ENCODE results near the gene KRTAP4-11. TPM values are rescaled to one million over a fixed set of nuclear protein-coding genes. Genes with fewer than 3 reads are reported as not detected.

The KRTAP4-11 gene
- total RNA-seq, 1 experiment from 2014 or later, result not detected

DNA sequence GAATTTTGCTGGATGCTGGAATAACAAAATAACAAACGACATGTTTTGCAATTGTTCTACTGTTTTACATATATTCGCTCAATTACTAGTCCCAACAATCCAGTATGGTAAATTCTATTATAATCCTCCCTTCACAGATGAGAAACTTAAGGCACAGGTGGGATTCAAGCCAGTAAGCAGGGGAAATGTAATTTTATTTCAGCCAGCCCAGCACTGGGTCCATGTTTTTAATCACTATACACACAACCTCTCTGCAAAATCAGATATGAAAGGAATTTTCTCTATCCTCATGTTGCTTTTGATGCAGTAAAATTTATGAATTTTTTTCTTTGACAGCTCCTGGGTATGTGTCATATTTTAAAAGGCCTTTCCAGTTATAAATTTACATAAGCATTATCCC lies 27.1 kb upstream of the KRTAP4-11 start (continued):
- TF ChIP-seq CREM (CRISPR knock-in tag; IDR thresholded peaks at IDR 0.05) (no peak), KAT7 (CRISPR knock-in tag; IDR thresholded peaks at IDR 0.05; ENCODE audit: borderline replicate concordance) (no peak), TEAD1 (CRISPR knock-in tag; IDR thresholded peaks at IDR 0.05) (no peak), SMAD4 (CRISPR knock-in tag; IDR thresholded peaks at IDR 0.05) (no peak), EMX1 (CRISPR knock-in tag; IDR thresholded peaks at IDR 0.05) (no peak), ZNF396 (CRISPR knock-in tag; IDR thresholded peaks at IDR 0.05; ENCODE audit: borderline replicate concordance) (no peak), ESRRA (CRISPR knock-in tag; IDR thresholded peaks at IDR 0.05; ENCODE audit: borderline replicate concordance) (no peak), ELF4 (CRISPR knock-in tag; IDR thresholded peaks at IDR 0.05; ENCODE audit: low read depth) (no peak), FOXK1 (CRISPR knock-in tag; IDR thresholded peaks at IDR 0.05) (no peak), ZBTB21 (CRISPR knock-in tag; IDR thresholded peaks at IDR 0.05; ENCODE audit: borderline replicate concordance) (no peak), NFYB (CRISPR knock-in tag; conservative IDR thresholded peaks at IDR 0.05; ENCODE audit: low read depth) (no peak), ETV6 (CRISPR knock-in tag; IDR thresholded peaks at IDR 0.05) (no peak)
- TF ChIP-seq, protein P1, sequence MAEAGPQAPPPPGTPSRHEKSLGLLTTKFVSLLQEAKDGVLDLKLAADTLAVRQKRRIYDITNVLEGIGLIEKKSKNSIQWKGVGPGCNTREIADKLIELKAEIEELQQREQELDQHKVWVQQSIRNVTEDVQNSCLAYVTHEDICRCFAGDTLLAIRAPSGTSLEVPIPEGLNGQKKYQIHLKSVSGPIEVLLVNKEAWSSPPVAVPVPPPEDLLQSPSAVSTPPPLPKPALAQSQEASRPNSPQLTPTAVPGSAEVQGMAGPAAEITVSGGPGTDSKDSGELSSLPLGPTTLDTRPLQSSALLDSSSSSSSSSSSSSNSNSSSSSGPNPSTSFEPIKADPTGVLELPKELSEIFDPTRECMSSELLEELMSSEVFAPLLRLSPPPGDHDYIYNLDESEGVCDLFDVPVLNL (CRISPR knock-in tag; IDR thresholded peaks at IDR 0.05; ENCODE audit: borderline replicate concordance, low read depth), result no peak
- TF ChIP-seq, protein P2, sequence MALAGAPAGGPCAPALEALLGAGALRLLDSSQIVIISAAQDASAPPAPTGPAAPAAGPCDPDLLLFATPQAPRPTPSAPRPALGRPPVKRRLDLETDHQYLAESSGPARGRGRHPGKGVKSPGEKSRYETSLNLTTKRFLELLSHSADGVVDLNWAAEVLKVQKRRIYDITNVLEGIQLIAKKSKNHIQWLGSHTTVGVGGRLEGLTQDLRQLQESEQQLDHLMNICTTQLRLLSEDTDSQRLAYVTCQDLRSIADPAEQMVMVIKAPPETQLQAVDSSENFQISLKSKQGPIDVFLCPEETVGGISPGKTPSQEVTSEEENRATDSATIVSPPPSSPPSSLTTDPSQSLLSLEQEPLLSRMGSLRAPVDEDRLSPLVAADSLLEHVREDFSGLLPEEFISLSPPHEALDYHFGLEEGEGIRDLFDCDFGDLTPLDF (CRISPR knock-in tag; IDR thresholded peaks at IDR 0.05), result no peak

DNA sequence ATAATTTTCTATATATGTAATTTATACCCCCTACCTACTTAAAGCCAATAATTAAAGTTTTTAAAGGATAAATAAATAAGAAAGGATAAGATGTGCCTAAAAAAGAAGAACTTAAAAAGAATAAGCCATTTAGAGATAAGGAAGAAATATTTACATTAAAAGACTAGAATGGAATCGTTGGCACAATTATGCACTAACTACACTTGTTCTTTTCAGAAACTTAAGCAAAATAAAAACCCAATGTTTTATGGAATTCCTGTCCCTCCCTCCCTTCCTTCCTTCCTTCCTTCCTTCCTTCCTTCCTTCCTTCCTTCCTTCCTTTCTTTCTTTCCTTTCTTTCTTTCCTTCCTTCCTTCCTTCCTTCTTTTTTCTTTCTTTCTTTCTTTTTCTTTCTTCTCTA lies 26.7 kb upstream of the KRTAP4-11 start:
- ATAC-seq (no peak), DNase-seq (ENCODE audit: low spot score) (no peak)
- no peak for TF ChIP-seq ZNF138 (CRISPR knock-in tag; conservative IDR thresholded peaks at IDR 0.05)
- ChIA-PET POLR2A (no interaction called here), CTCF (no interaction called here)
- peaks cover 8% of the 10 kb centered on the region; the same call in 1 of the 2 replicates for H3K4me1 Mint-ChIP-seq
- peaks cover 3% of the 10 kb centered on the region; the same call in 1 of the 2 replicates for H3K27me3 Mint-ChIP-seq (ENCODE audit: low read depth)
- H3K4me3 Mint-ChIP-seq, result no peak overlapping the region
- H3K9me3 Mint-ChIP-seq, result peaks cover 44% of the 10 kb centered on the region
- no peak overlapping the region for H3K27ac Mint-ChIP-seq
- H3K36me3 Mint-ChIP-seq, result peaks cover 27% of the 10 kb centered on the region

DNA sequence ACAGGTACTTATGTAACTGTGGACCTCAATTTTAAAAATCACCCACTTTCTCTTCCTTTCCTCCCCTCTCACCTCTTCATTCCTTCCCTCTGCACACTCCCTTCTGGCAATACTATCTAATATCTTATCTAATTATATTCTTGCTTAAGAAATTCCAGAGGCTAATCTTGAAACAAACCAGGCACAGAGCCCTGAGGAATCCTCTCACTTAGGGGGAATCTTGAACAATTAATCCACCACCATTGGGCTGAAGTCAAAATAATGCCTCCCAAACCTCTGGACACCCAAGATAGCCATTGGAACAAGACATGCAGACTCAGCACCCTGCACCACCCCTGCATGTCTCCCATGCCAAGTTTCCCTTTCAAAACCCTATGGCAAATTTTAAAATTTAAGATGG lies 23.2 kb upstream of the KRTAP4-11 start:
- TF ChIP-seq, protein P3, sequence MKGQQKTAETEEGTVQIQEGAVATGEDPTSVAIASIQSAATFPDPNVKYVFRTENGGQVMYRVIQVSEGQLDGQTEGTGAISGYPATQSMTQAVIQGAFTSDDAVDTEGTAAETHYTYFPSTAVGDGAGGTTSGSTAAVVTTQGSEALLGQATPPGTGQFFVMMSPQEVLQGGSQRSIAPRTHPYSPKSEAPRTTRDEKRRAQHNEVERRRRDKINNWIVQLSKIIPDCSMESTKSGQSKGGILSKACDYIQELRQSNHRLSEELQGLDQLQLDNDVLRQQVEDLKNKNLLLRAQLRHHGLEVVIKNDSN (CRISPR knock-in tag; IDR thresholded peaks at IDR 0.05), result no peak
- TF ChIP-seq ETV6 (CRISPR knock-in tag; IDR thresholded peaks at IDR 0.05), result no peak
- TF ChIP-seq ZNF423 (CRISPR knock-in tag; IDR thresholded peaks at IDR 0.05), result no peak
- no peak for TF ChIP-seq ZNF263 (CRISPR knock-in tag; IDR thresholded peaks at IDR 0.05; ENCODE audit: low read depth)
- no peak for TF ChIP-seq TCF7 (CRISPR knock-in tag; IDR thresholded peaks at IDR 0.05; ENCODE audit: low read depth)
- TF ChIP-seq ATF1 (CRISPR knock-in tag; IDR thresholded peaks at IDR 0.05), result no peak
- TF ChIP-seq ESRRA (CRISPR knock-in tag; IDR thresholded peaks at IDR 0.05; ENCODE audit: borderline replicate concordance), result no peak
- Mint-ChIP-seq H3K4me3 (no peak overlapping the region), H3K4me1 (no peaks in the 10 kb centered on the region), H3K27me3 (ENCODE audit: low read depth) (peaks cover 5% of the 10 kb centered on the region), H3K36me3 (peaks cover 30% of the 10 kb centered on the region), H3K27ac (no peak overlapping the region), H3K9me3 (peaks cover 65% of the 10 kb centered on the region)
- DNase-seq (ENCODE audit: low spot score) (no peak), ATAC-seq (no peak)
- POLR2A ChIA-PET, result no interaction called here
- CTCF ChIA-PET, result no interaction called here

Measured in WTC11 (cell line).